ENCODE data around the gene ARPC2.

GRCh38 chr2:218272531-218273212 is 55.7 kb downstream of the ARPC2 start:
- TF ChIP-seq PKNOX1 (IDR thresholded peaks at IDR 0.05) (no peak), FOXM1 (IDR thresholded peaks at IDR 0.05; ENCODE audit: borderline replicate concordance) (peak; percentile 26; the same call in 1 of the 2 replicates), SUZ12 (IDR thresholded peaks at IDR 0.05) (no peak), SP1 (IDR thresholded peaks at IDR 0.05) (no peak), LEF1 (IDR thresholded peaks at IDR 0.05; ENCODE audit: borderline replicate concordance) (no peak), CTBP1 (IDR thresholded peaks at IDR 0.05; ENCODE audit: borderline replicate concordance) (no peak), ZNF384 (IDR thresholded peaks at IDR 0.05) (no peak), NFRKB (IDR thresholded peaks at IDR 0.05) (no peak), HDGF (IDR thresholded peaks at IDR 0.05; ENCODE audit: borderline replicate concordance) (0 out of 2 replicates have a peak, but pooled peaks have one; percentile 67), ELF4 (IDR thresholded peaks at IDR 0.05) (no peak)

Data from HEK293T (cell line).